H1 (cell line): Measurements from ENCODE around the gene PLCB4. TPM values are rescaled to one million over a fixed set of nuclear protein-coding genes. Genes with fewer than 3 reads are reported as not detected.
"Not testable (repeated sequence)": the region's sequence is repeated elsewhere in the genome, so short reads cannot be mapped to it uniquely, and the experiment has no call there.

Experiments used
- CTCF ChIA-PET: fragments of 300-600 bp; sonication (Branson Sonifier 250); formaldehyde crosslinking; loops from one replicate; lab custom pipeline; 2021; ENCODE audit not compliant: partially characterized antibody; lab: Charles Lee
- POLR2A ChIA-PET: fragments of 300-600 bp; sonication (Branson Sonifier 250); formaldehyde crosslinking; loops from one replicate; lab custom pipeline; 2021; ENCODE audit warnings: inconsistent platforms; ENCODE audit not compliant: partially characterized antibody; lab: Charles Lee
- DNase-seq, 2 experiments: peaks; one replicate each; pipeline versions ENCODE4 v3.0.0 to v3.0.0-alpha.2; 2010 to 2022; ENCODE audit warnings: low spot score in 2 of 2, low read depth in 1 of 2, mixed read lengths in 1 of 2
- FAIRE-seq: peaks from 2 replicates; lab custom pipeline; 2011; peaks lifted over from hg19 to GRCh38; lab: Jason Lieb, UNC
- H2AFZ ChIP-seq: 2 replicates; pipeline ENCODE4 v1.8.1; 2012; ENCODE audit warnings: low read length, inconsistent platforms
- H2AK5ac ChIP-seq: 2 replicates; pipeline ENCODE4 v1.6.1; 2013; ENCODE audit warnings: low read depth, low read length
- H2BK120ac ChIP-seq: replicated peaks from 2 replicates; pipeline ENCODE3; 2013; ENCODE audit warnings: low read depth, low read length, inconsistent platforms
- H2BK12ac ChIP-seq: 2 replicates; pipeline ENCODE4 v1.6.1; 2013; ENCODE audit warnings: low read depth, low read length
- H2BK15ac ChIP-seq: 2 replicates; pipeline ENCODE4 v1.6.1; 2013; ENCODE audit warnings: low read length
- H2BK20ac ChIP-seq: 2 replicates; pipeline ENCODE4 v1.6.1; 2013; ENCODE audit warnings: low read length
- H2BK5ac ChIP-seq: 2 replicates; pipeline ENCODE4 v1.6.1; 2013; ENCODE audit warnings: low read depth, low read length
- H3K14ac ChIP-seq: 2 replicates; pipeline ENCODE4 v1.6.1; 2013; ENCODE audit warnings: inconsistent platforms; ENCODE audit not compliant: insufficient read length
- H3K18ac ChIP-seq: 2 replicates; pipeline ENCODE4 v1.6.1; 2013; ENCODE audit warnings: low read length; ENCODE audit errors: extremely low read depth
- H3K23ac ChIP-seq: 2 replicates; pipeline ENCODE4 v1.6.1; 2013; ENCODE audit warnings: inconsistent platforms; ENCODE audit not compliant: insufficient read length
- H3K23me2 ChIP-seq: 2 replicates; pipeline ENCODE4 v1.6.1; 2013; ENCODE audit warnings: low read depth, low read length
- H3K27ac ChIP-seq: 2 replicates; pipeline ENCODE4 v1.6.1; 2011; ENCODE audit warnings: low read depth, low read length, inconsistent platforms
- H3K27me3 ChIP-seq, 4 experiments: replicated peaks in 1 of 4; 1 replicate in 1 of 4; 2 replicates in 3 of 4; pipeline versions ENCODE4 v1.6.1 to v1.8.1; 2011 to 2013; ENCODE audit warnings: low read length in 3 of 4, mild to moderate bottlenecking in 3 of 4, inconsistent platforms in 2 of 4, mixed read lengths in 2 of 4, moderate library complexity in 1 of 4; ENCODE audit not compliant: control insufficient read depth in 3 of 4, insufficient read depth in 3 of 4; ENCODE audit errors: extremely low read depth in 1 of 4
- H3K36me3 ChIP-seq, 4 experiments: 2 replicates each; pipeline versions ENCODE4 v1.6.1 to v1.8.1; 2011 to 2013; ENCODE audit warnings: mild to moderate bottlenecking in 4 of 4, low read length in 3 of 4, moderate library complexity in 2 of 4, control low read depth in 1 of 4, inconsistent platforms in 1 of 4; ENCODE audit not compliant: insufficient read depth in 4 of 4, control insufficient read depth in 2 of 4
- H3K4ac ChIP-seq: replicated peaks from 2 replicates; pipeline ENCODE3; 2013; ENCODE audit warnings: low read length, low read depth, mixed read lengths, inconsistent platforms; ENCODE audit not compliant: insufficient read length
- H3K4me1 ChIP-seq, 4 experiments: replicated peaks in 1 of 4; 1 replicate in 1 of 4; 2 replicates in 3 of 4; pipeline versions ENCODE4 v1.6.1 to v1.8.1; 2011 to 2013; ENCODE audit warnings: low read length in 3 of 4, inconsistent platforms in 2 of 4, mixed read lengths in 1 of 4; ENCODE audit not compliant: insufficient read depth in 4 of 4, control insufficient read depth in 3 of 4
- H3K4me2 ChIP-seq, 2 experiments: 2 replicates each; pipeline versions ENCODE4 v1.6.1 to v1.8.1; 2011 to 2013; ENCODE audit warnings: low read depth in 2 of 2, low read length in 2 of 2, control low read depth in 1 of 2, inconsistent platforms in 1 of 2, mild to moderate bottlenecking in 1 of 2; ENCODE audit not compliant: insufficient read depth in 1 of 2
- H3K4me3 ChIP-seq, 4 experiments: fragments of 200-600, 300-600 bp in 1 of 4; sonication (generic), shearing (Covaris generic), sonication (Bioruptor Twin) in 1 of 4; 2 replicates each; pipeline versions ENCODE4 v1.5.1 to v1.8.1; 2011 to 2016; ENCODE audit warnings: low read length in 4 of 4, low read depth in 3 of 4, control low read depth in 2 of 4, inconsistent platforms in 2 of 4, mild to moderate bottlenecking in 2 of 4, mixed read lengths in 1 of 4, moderate library complexity in 1 of 4; ENCODE audit not compliant: insufficient read depth in 2 of 4; ENCODE audit errors: extremely low read depth in 1 of 4
- H3K56ac ChIP-seq: replicated peaks from 2 replicates; pipeline ENCODE3; 2013; ENCODE audit warnings: low read depth, mild to moderate bottlenecking, mixed read lengths, low read length, inconsistent platforms; ENCODE audit not compliant: insufficient read length
- H3K79me1 ChIP-seq: 2 replicates; pipeline ENCODE4 v1.6.1; 2013; ENCODE audit warnings: low read depth, low read length, control low read depth
- H3K79me2 ChIP-seq, 2 experiments: 2 replicates each; pipeline versions ENCODE4 v1.6.1 to v1.8.1; 2012 to 2013; ENCODE audit warnings: low read length in 2 of 2, mild to moderate bottlenecking in 2 of 2, inconsistent platforms in 1 of 2; ENCODE audit not compliant: insufficient read depth in 2 of 2, control insufficient read depth in 1 of 2
- H3K9ac ChIP-seq, 4 experiments: replicated peaks in 1 of 4; 1 replicate in 1 of 4; 2 replicates in 3 of 4; pipeline versions ENCODE4 v1.6.1 to v1.8.1; 2011 to 2013; ENCODE audit warnings: low read depth in 3 of 4, low read length in 3 of 4, control low read depth in 2 of 4, mild to moderate bottlenecking in 2 of 4, moderate library complexity in 2 of 4, inconsistent platforms in 1 of 4; ENCODE audit errors: extremely low read depth in 1 of 4
- H3K9me3 ChIP-seq, 2 experiments: 2 replicates each; pipeline versions ENCODE4 v1.6.1 to v1.8.1; 2012 to 2013; ENCODE audit warnings: mild to moderate bottlenecking in 2 of 2, moderate library complexity in 2 of 2, control low read depth in 1 of 2, inconsistent platforms in 1 of 2, low read depth in 1 of 2, low read length in 1 of 2, mixed read lengths in 1 of 2; ENCODE audit not compliant: insufficient read depth in 2 of 2
- H4K20me1 ChIP-seq, 2 experiments: replicated peaks in 1 of 2; 2 replicates each; pipeline versions ENCODE3 to v1.8.1; 2011 to 2013; ENCODE audit warnings: inconsistent platforms in 2 of 2, low read length in 2 of 2, mild to moderate bottlenecking in 1 of 2; ENCODE audit not compliant: insufficient read depth in 2 of 2, control insufficient read depth in 1 of 2
- H4K5ac ChIP-seq: 2 replicates; pipeline ENCODE4 v1.6.1; 2013; ENCODE audit warnings: low read length, low read depth, mixed read lengths, inconsistent platforms; ENCODE audit not compliant: insufficient read length
- H4K8ac ChIP-seq: 2 replicates; pipeline ENCODE4 v1.8.0; 2013; ENCODE audit warnings: mild to moderate bottlenecking, moderate library complexity, low read length, inconsistent platforms; ENCODE audit not compliant: insufficient read depth; ENCODE audit errors: extremely low read depth
- H4K91ac ChIP-seq: replicated peaks from 2 replicates; pipeline ENCODE3; 2013; ENCODE audit warnings: low read length, mixed read lengths, inconsistent platforms; ENCODE audit not compliant: insufficient read length
- WGBS, 2 experiments: shearing (Covaris generic) in 1 of 2; methylation state at CpG; one replicate each; pipeline versions ENCODE4 v1.1.6 to v1.1.7; 2013 to 2015; ENCODE audit warnings: low lambda C conversion rate in 2 of 2, mixed read lengths in 2 of 2, inconsistent platforms in 1 of 2, low coverage in 1 of 2, missing lambda C conversion rate in 1 of 2; ENCODE audit not compliant: insufficient replicate concordance in 2 of 2, insufficient coverage in 1 of 2, insufficient read length in 1 of 2; ENCODE audit errors: extremely low coverage in 1 of 2, missing lambda C conversion rate in 1 of 2; 5-methylcytosine and 5-hydroxymethylcytosine counted together
- polyA plus RNA-seq, 7 experiments: library from polyadenylated mRNA; depleted of rRNA in 3 of 7; stranded (reverse) in 5 of 7; unstranded in 2 of 7; fragments of >200 nt in 5 of 7; fragments of 200-250 nt in 2 of 7; gene quantifications; 1 replicate in 5 of 7; 2 replicates in 1 of 7; 4 replicates in 1 of 7; pipeline versions ENCODE4 v1.2.1 to v1.2.3, GENCODE V29; 2011 to 2013; ENCODE audit warnings: missing spikeins in 2 of 7, mixed read lengths in 2 of 7
- total RNA-seq: library from RNA; stranded (reverse); fragmentation: NEBNext Ultra II Directional; extraction: Animal tissue kit (Norgen Biotek cat#: 25700); gene quantifications from 2 replicates; pipeline ENCODE4 v1.2.1, GENCODE V29; 2021

The PLCB4 gene
- total and polyA plus RNA-seq, 2 of the 8 experiments (the other 6 are each of a cell fraction or from before 2014, with no cell fraction given) = 3.2 to 14.1 TPM

- H3K4me3 ChIP-seq, H4K8ac ChIP-seq, H3K79me1 ChIP-seq, H3K9ac ChIP-seq, H2BK20ac ChIP-seq, H3K4me2 ChIP-seq, H2BK120ac ChIP-seq, POLR2A ChIA-PET, H2BK5ac ChIP-seq, H3K23me2 ChIP-seq, H2BK12ac ChIP-seq, H3K79me2 ChIP-seq, CTCF ChIA-PET, H4K5ac ChIP-seq, H4K91ac ChIP-seq, H3K14ac ChIP-seq, H2BK15ac ChIP-seq, H3K4me1 ChIP-seq, H3K4ac ChIP-seq, H2AFZ ChIP-seq, H3K18ac ChIP-seq, H2AK5ac ChIP-seq, H3K27ac ChIP-seq, H3K23ac ChIP-seq, H4K20me1 ChIP-seq, H3K56ac ChIP-seq, H3K27me3 ChIP-seq, FAIRE-seq, DNase-seq: not testable (repeated sequence)
- H3K9me3 ChIP-seq = peaks cover 3 to 25% of the 10 kb centered on the region in 2 experiments; a peak in 2 of 4 replicates
- WGBS, 2 experiments = 93% methylated on average over 22 of the region's 61 CpGs; no CpG with 5 or more reads in 1 of the 2 experiments
- peaks cover 0 to 31% (median 3%) of the 10 kb centered on the region in 4 experiments; a peak in 4 of 8 replicates for H3K36me3 ChIP-seq
These were observed 316.7 kb downstream of the PLCB4 start for GRCh38 chr20:9385345-9386310.
